HTERT RPE-1 (cell line): Measurements from ENCODE around the gene TADA2A.

Experiments used
- in situ Hi-C: fragments of 300-500 bp; cut with MboI; formaldehyde crosslinking; loops from 4 replicates; pipeline ENCODE4 v1.14.3; 2020; ENCODE audit warnings: low sequenced_read_pairs

TADA2A gene

GRCh38 chr17:37458805-37459204 is 52.1 kb downstream of the TADA2A start:
- in situ Hi-C loops = no loop called here

GRCh38 chr17:37461668-37462067 is 55.0 kb downstream of the TADA2A start:
- in situ Hi-C loops = no loop called here

DNA sequence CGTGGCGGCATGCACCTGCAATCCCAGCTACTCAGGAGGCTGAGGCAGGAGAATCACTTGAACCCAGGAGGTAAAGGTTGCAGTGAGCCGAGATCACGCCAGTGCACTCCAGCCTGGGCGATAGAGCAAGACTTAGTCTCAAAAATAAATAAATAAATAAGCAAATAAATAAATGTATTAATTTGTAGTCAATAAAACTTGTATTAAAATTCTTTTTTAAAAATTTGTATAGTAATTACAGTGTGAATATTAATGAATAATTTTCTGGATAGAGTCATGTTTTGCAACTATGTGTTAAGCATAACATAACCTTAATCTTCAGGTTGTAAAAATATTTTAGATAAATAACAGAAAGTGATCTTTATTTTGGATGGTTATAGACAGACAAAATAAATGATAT is 55.8 kb downstream of the TADA2A start:
- in situ Hi-C loops = no loop called here

GRCh38 chr17:37463039-37463438 is 56.4 kb downstream of the TADA2A start:
- in situ Hi-C loops = no loop called here

DNA sequence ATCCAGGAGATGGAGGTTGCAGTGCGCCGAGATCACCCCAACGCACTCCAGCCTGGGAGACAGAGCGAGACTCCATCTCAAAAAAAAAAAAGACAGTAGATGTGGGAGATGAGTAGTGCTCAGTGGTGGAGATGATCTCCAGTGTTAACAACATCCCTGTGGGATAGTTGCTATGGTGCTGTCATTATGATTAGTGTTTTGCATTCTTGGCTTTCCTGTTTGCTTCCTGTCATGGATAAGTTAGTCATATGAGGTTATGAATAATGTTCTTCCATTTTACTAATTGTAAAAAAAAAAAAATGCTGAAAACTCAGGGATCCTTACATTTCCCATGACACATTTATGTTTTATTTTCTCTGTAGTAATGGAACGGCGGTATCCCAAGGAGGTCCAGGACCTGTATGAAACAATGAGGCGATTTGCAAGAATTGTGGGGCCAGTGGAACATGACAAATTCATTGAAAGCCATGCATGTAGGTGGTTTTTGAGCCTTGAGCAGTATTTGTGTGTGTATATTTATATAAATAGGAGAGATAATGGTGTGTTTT is 58.5 kb downstream of the TADA2A start:
- in situ Hi-C loops = no loop called here

DNA sequence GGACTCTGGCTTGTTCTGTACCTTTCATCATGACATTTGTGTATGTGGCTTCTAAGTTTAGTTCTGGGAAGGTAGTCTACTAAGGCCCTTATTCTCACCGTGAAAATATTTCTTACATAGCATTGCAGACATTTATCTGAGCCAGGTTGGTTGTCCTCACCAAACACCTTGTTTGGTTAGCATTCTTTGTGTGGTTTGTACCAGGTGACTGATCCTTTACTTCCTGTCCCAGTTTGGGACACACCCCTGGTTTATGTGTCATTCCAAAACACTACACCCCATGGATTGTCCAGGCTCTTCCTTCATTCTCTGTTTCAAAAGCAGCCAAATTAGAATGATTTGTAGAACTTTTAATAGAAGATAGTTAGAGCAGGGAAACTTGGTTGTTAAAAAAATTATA is 59.8 kb downstream of the TADA2A start:
- in situ Hi-C loops = no loop called here

GRCh38 chr17:37470181-37470580 is 63.5 kb downstream of the TADA2A start:
- in situ Hi-C loops = no loop called here

GRCh38 chr17:37475731-37476420 is 69.2 kb downstream of the TADA2A start:
- in situ Hi-C loops = no loop called here

DNA sequence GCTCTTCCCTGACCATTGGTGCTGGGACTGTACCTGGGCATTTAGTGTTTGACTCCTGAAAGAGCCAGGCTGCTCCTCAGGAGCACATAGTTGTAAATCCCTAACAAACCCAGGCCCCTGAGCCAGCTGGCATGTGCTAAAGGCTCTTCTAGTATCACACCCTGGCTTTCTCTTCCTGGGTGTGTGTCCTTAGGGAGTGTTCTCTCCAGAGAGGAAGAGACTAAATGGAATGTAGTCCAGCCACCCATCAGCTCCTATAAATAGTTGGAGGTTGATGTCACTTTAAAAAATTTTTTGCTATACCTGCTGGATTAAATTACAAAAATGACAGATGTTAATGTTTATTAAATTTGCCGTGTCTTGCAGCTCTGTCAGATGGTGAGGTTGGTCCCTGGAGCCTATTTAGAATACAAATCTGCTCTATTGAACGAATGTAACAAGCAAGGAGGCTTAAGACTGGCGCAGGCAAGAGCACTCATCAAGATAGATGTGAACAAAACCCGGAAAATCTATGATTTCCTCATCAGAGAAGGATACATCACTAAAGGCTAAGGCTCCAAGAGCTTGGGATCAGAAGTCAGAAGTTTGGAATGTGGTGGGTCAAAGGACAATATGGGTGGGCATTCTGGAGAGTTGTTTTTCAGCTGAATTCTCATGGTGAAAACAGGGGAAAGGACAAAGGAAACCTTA is 69.9 kb downstream of the TADA2A start:
- in situ Hi-C loops = no loop called here

- in situ Hi-C loops = no loop called here
Observed at GRCh38 chr17:37478187-37478586, 71.5 kb downstream of the TADA2A start.

GRCh38 chr17:37479025-37479424 is 72.3 kb downstream of the TADA2A start:
- in situ Hi-C loops = no loop called here

DNA sequence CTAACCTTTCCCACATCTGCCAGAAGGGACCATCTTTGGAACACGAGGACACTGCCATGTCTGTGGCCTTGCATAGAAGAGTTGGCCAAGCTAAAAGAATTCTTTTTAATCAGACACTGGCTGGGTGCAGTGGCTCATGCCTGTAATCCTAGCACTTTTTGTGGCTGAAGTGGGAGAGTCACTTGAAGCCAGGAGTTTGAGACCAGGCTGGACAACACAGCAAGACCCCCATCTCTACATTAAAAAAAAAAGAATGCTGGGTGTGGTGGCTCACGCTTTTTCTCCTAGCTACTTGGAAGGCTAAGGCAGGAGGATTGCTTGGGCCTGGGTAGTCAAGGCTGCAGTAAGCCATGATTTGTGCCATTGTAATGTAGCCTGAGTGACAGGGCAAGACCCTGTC is 73.7 kb downstream of the TADA2A start:
- in situ Hi-C loops = no loop called here

GRCh38 chr17:37481001-37481665 is 74.4 kb downstream of the TADA2A start:
- in situ Hi-C loops = no loop called here

DNA sequence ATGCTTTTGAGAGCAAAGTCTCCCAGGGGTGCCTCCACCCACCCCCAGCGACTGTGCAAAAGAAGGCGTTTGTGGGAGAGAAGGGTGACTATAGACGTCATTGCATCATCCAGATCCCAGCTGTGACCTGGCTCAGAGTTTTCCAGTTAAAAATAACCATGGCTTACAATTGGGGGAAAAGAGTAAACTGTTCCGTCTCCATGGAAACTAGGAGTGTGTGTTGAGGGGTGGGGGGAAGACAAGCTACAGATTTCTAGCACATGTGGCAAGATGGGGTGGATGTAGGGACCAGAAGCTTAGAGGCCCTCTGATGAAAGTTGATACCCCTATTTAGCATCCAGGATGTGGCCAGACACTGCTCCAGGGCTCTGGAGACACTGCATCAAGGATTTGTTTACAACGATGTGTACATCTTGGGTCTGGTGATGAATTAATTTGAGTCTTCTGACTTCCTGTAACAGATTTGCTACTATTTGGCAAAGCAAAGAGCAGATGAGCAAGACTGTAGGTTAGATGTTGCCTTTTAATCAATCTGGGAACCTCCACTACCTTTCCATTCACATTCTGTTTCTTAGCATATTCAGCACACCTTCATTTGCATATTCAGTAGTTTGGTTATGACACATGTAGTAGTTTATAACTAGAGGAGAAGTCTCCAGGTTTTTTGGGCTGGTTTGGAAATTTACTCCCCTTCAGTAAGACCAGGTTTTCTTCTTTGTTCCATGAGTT is 76.8 kb downstream of the TADA2A start:
- in situ Hi-C loops = no loop called here

DNA sequence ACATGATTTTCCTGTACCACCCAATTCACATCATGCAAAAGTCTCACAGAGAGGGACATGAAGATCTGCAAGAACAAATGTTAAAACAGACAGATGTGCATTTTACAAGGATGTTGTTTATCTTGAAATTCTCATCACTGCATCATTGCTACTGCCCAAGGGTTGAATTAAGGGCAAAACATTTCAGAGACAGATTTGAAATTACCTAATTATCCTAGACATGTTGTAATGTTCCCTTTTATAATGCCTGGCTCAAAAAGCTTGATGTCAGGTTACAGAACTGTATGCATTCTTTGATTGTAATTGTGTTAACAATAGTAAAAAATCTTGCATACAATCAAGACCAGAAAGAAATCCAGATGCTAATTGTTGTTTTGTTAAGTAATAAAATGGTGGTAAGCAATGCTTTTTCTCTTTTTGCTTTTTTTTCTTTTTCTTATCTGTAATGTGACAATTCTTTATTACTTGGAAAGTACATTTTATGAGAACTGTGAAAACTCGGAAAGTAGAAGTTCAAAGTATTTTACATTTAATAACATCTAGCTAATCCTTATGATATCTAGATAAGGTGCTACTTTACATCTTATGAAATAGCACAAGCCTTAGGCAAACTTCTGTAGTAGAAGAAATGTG is 79.4 kb downstream of the TADA2A start:
- in situ Hi-C loops = no loop called here

DNA sequence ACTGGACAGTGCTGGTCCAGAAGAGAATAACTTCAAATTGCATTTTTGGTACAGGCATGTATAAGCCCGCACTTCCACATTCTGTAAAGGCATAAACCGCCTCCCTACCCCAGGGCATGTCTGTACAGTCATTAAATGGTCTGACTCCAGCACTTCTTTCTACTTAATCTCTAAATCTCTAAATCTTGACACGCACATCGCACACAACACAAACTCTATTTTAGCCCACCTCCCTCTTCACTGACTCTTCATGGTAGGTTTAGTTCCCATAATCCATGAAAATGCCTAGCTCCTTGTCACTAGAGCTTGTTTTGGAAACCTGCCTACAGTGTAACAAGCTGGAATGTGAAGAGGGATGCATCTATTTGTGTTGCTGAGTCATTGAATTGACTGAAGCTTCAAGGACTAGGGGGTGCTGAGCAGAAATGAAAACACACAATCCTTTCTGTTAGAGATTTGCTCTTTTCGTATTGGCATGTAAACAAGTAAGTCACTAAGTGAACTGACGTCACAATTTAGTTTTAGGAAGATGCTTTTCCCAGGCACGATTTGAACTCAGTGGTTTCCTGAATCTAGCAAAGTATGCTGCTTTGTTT is 81.4 kb downstream of the TADA2A start:
- in situ Hi-C loops = no loop called here

GRCh38 chr17:37488607-37489196 is 82.0 kb downstream of the TADA2A start:
- in situ Hi-C loops = no loop called here

DNA sequence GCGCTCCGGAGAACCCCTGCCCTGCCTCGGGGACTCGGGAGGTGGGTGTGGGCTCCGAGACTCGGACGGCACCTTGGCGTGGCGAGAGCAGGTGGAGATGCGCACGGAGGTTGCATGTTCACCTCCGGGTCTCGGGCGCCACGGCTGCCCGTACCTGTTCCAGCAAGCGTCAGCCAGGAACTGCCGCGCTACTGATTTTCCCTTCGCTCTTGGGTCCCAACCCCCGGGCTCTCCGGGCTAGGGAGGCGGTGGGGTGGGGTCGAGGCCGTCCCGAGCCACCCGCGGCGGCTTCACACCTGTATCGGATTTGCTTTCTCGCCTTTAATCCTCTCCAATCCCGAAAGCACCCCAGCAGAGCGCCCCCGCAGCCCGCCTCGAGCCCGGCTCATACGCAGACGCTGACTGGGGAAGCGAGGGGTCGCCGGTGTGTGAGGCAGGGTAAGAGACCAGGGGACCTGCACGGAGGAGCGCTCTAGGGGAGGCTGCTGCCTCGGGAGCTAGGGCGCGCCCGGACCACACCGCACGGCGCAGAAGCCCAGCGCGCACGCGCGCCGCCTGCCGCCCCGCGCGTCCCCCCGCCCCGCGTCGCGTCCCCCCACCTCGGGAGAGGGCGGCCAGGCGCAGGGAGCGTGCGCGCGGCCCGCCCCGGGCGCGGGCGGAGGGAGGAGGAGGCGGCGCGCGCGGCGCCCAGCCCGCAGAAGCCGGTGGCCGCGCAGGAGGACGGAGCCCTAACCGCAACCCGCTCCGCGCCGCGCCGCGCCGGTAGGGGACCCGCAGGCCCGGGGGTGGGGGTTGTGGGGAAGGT is 82.7 kb downstream of the TADA2A start, which contains the start of gene DUSP14:
DUSP14 (plus strand) TSS at position 695 of the 805 bp plus-strand sequence. CDS start 22,382 bp downstream, outside the sequence.
- in situ Hi-C loops = no loop called here

GRCh38 chr17:37490022-37490587 is 83.4 kb downstream of the TADA2A start:
- in situ Hi-C loops = no loop called here
